ENCODE data around the gene CDC42BPA. TPM values are rescaled to one million over a fixed set of nuclear protein-coding genes. Genes with fewer than 3 reads are reported as not detected.
A peak's percentile ranks its signal among the peaks of the same experiment; 100 is the strongest.

The CDC42BPA gene
- total RNA-seq, 4 donors from 2014 or later: 33.3 to 92.7 (median 39.9) TPM

DNA sequence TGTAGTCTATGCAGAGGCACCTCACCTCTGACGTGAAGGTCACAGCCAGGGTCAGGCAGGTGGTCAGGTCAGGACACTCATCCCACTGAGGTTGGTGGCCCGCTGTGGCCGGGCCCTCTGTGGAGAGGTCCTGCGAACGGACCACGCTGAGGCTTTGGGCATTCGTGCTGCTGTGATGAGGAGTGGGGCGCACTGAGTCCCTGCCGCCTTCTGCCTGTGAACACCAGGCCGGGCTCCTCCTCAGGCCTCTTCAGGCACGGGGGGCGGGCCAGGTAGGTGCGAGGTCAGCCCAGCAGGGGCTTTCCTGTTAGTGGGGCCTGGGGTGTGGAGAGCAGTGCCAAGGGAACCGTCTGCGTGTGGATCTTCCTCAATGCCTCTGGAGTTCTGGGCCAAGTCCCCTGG is 339.2 kb downstream of the CDC42BPA start:
- TF ChIP-seq, protein P1, sequence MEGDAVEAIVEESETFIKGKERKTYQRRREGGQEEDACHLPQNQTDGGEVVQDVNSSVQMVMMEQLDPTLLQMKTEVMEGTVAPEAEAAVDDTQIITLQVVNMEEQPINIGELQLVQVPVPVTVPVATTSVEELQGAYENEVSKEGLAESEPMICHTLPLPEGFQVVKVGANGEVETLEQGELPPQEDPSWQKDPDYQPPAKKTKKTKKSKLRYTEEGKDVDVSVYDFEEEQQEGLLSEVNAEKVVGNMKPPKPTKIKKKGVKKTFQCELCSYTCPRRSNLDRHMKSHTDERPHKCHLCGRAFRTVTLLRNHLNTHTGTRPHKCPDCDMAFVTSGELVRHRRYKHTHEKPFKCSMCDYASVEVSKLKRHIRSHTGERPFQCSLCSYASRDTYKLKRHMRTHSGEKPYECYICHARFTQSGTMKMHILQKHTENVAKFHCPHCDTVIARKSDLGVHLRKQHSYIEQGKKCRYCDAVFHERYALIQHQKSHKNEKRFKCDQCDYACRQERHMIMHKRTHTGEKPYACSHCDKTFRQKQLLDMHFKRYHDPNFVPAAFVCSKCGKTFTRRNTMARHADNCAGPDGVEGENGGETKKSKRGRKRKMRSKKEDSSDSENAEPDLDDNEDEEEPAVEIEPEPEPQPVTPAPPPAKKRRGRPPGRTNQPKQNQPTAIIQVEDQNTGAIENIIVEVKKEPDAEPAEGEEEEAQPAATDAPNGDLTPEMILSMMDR (IDR thresholded peaks at IDR 0.05): no peak
- DNase-seq (ENCODE audit: low spot score) (no peak), ATAC-seq (ENCODE audit: low FRiP score) (no peak)

DNA sequence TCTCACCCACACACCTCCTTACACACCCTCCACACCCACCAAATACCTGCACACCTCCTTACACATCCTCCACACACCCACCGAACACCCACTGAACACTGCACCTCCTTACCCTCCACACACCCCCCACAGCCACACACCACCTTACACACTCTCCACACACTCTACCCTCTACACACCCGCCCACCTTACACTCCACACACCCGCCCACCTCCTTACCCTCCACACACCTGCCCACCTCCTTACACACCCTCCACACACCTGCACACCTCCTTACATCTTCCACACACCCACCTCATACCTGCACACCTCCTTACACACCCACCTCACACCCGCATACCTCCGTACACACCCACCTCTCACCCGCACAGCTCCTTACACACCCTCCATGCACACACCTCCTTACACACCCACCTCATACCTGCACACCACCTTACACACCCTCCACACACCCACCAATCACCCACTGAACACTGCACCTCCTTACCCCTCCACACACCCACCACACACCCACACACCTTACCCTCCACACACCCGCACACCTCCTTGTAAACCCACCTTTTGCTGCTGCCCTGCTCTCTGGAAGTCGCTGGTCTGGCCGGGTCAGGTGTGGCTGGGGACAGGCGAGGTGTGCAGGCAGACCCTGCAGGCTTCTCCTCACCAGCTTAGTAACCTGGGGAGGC is 339.7 kb downstream of the CDC42BPA start:
- TF ChIP-seq, protein P1 (IDR thresholded peaks at IDR 0.05): no peak
- no peak for DNase-seq (ENCODE audit: low spot score)
- no peak for ATAC-seq (ENCODE audit: low FRiP score)

DNA sequence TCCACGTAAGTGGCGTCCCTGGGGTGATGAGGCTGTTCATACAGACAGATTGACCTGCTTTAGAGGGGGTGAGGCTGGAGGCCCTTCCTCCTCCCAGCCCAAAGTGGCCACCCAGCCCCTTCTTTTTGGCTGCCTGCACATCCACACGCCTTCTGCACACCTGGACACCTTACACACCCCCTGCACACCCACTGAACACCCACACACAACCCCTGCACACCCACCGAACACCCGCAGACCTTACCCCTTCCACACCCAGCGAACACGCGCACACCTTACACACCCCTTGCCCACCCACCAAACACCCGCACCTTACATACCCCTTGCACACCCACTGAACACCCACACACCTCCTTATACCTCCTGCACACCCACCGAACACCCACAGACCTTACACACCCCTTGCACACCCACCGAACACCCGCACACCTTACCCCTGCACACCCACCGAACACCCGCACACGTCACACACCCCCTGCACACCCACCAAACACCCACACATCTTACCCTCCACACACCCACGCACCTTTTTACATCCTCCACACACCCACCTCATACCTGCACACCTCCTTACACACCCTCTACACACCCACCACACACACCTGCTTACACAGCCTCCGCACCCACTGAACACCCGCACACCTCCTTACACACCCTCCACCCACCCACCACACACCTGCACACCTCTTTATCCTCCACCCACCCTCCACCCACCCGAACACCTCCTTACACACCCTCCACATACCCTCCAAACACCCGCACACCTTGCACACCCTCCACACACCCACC is 340.5 kb downstream of the CDC42BPA start:
- DNase-seq (ENCODE audit: low spot score) (peak; percentile 13), ATAC-seq (ENCODE audit: low FRiP score) (no peak)
- TF ChIP-seq, protein P1 (IDR thresholded peaks at IDR 0.05): no peak

DNA sequence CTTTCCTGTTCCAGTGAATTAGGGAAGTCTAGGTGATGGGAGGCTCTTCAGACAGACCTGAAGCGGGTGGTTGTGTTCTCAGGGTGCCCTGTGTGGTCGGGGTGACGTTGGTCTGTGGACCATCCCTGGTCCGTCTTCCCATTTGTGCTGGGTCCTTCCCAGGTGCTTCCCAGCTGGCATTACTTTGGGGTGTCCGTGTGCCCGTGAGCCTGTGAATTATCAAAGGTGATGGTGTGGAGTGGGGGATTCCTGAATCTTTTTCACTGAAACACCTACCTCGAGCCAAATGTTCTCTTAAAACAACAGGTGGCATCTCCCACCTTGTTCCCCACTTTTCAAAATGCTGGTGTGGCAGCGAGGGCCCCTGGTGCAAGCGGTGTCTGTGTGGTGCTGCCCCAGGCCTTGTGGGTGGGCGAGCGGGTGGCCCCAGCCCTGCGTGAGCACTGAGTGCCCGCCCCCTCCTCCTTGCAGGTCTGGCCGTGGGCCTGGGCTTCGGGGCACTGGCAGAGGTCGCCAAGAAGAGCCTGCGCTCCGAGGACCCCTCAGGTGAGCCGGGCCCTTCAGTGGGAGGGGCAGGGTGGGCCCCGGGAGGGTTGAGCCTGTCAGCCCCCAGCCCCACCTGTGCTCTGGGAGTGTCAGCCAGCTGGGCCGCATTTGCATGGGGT is 341.2 kb downstream of the CDC42BPA start:
- ATAC-seq (ENCODE audit: low FRiP score): no peak
- TF ChIP-seq, protein P1 (IDR thresholded peaks at IDR 0.05): no peak
- DNase-seq (ENCODE audit: low spot score): peak; percentile 11

DNA sequence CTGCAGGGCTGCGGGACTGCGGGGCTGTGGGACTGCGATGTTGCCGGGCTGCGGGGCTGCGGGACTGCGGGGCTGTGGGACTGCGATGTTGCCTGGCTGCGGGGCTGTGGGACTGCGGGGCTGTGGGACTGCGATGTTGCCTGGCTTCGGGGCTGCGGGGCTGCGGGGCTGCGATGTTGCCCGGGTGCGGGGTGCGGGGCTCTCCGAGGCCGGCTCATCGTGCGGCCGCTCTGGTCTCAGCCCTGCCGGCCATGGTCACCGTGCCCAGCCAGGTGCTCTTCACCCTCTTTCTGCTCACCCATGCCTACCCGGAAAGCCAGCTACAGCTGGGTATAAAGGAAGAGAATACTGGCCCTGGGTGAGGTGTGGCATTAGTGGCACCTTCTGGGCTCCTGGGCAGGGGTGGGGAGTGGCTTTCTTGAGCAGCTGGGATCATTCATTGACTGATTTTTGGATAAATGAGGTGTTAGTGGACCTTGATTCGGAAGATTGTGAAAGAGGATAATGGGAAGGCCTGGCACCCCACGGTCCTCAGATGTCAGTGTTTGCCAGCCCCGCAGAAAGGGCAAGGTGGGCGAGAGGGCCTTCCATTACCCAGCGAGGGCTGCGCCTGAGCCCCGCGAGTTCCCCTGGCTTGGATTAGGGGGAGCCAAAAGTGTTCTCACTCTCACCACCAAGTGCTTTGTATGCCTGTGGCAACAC is 341.9 kb downstream of the CDC42BPA start:
- DNase-seq (ENCODE audit: low spot score) (peak; percentile 5), ATAC-seq (ENCODE audit: low FRiP score) (no peak)
- TF ChIP-seq, protein P1 (IDR thresholded peaks at IDR 0.05): no peak

GRCh38 chr1:226975259-226976250 is 342.7 kb downstream of the CDC42BPA start:
- DNase-seq (ENCODE audit: low spot score) (peak; percentile 14), ATAC-seq (ENCODE audit: low FRiP score) (no peak)
- TF ChIP-seq, protein P1 (IDR thresholded peaks at IDR 0.05): no peak

Measured in omental fat pad (tissue), 4 donors.